CD4-positive, alpha-beta T cell treated with Interleukin-1 beta for 1 hour (primary cell): ENCODE measurements around the gene GNAT1.
A peak's percentile ranks its signal among the peaks of the same experiment; 100 is the strongest.
"Not testable (repeated sequence)": the region's sequence is repeated elsewhere in the genome, so short reads cannot be mapped to it uniquely, and the experiment has no call there.

ENCODE experiments used
- DNase-seq, 2 donors: peaks; one replicate each; pipeline ENCODE4 v3.0.0-alpha.2; 2020 to 2022

Gene GNAT1

GRCh38 chr3:50224639-50225038 is 33.2 kb downstream of the GNAT1 start:
- no peak for DNase-seq

GRCh38 chr3:50226888-50227389 is 35.5 kb downstream of the GNAT1 start:
- peak; percentile 42 to 45 for DNase-seq

GRCh38 chr3:50227390-50228183 is 36.2 kb downstream of the GNAT1 start:
- DNase-seq, result peak; percentile 92 to 93

- DNase-seq, result not testable (repeated sequence)
These were observed 36.9 kb downstream of the GNAT1 start for GRCh38 chr3:50228184-50228763.

GRCh38 chr3:50229490-50229889 is 38.1 kb downstream of the GNAT1 start:
- DNase-seq, result no peak

- peak in 1 of 2 donors; percentile 23 for DNase-seq
These were observed 38.8 kb downstream of the GNAT1 start for GRCh38 chr3:50230104-50230793.

- DNase-seq, result no peak
These were observed 39.4 kb downstream of the GNAT1 start for GRCh38 chr3:50230794-50231125.

GRCh38 chr3:50231581-50231980 is 40.2 kb downstream of the GNAT1 start:
- DNase-seq, result no peak

GRCh38 chr3:50232303-50232702 is 40.9 kb downstream of the GNAT1 start:
- DNase-seq, result no peak

GRCh38 chr3:50233176-50233575 is 41.8 kb downstream of the GNAT1 start:
- no peak for DNase-seq

- DNase-seq, result peak; percentile 99
These were observed 44.5 kb downstream of the GNAT1 start, which contains the start of gene GNAI2 for GRCh38 chr3:50235716-50236483. TSS of gene GNAI2 (plus strand) at chr3:50236204. CDS start at chr3:50236336, 132 bp downstream.

- DNase-seq, result no peak
These were observed 45.2 kb downstream of the GNAT1 start for GRCh38 chr3:50236484-50237132.

GRCh38 chr3:50237133-50237651 is 45.8 kb downstream of the GNAT1 start:
- DNase-seq, result peak in 1 of 2 donors; percentile 34

- peak; percentile 87 to 88 for DNase-seq
These were observed 46.5 kb downstream of the GNAT1 start for GRCh38 chr3:50237754-50238548.

- peak in 1 of 2 donors; percentile 49 for DNase-seq
These were observed 47.2 kb downstream of the GNAT1 start for GRCh38 chr3:50238549-50239026.

GRCh38 chr3:50239649-50240048 is 48.2 kb downstream of the GNAT1 start:
- no peak for DNase-seq

GRCh38 chr3:50241163-50241562 is 49.8 kb downstream of the GNAT1 start:
- no peak for DNase-seq

GRCh38 chr3:50241713-50242380 is 50.4 kb downstream of the GNAT1 start:
- DNase-seq, result no peak

- DNase-seq, result no peak
These were observed 51.0 kb downstream of the GNAT1 start for GRCh38 chr3:50242381-50242770.

GRCh38 chr3:50242851-50243542 is 51.6 kb downstream of the GNAT1 start:
- peak; percentile 48 to 86 for DNase-seq
